Kidney (tissue), 14 donors: ENCODE results near the gene MAML2. TPM values are rescaled to one million over a fixed set of nuclear protein-coding genes. Genes with fewer than 3 reads are reported as not detected.

Experiments used
- DNase-seq, 5 donors: peaks; one replicate each; pipeline ENCODE4 v3.0.0-alpha.2; 2013 to 2020
- FAIRE-seq: peaks from 2 replicates; lab custom pipeline; 2012; peaks lifted over from hg19 to GRCh38; lab: Jason Lieb, UNC
- H3K27ac ChIP-seq, 2 donors: one replicate each; pipeline ENCODE4 v1.7.0; 2013; ENCODE audit warnings: low read depth in 2 of 2, low read length in 2 of 2, inconsistent platforms in 1 of 2
- H3K27me3 ChIP-seq: one replicate; pipeline ENCODE4 v1.7.1; 2013; ENCODE audit warnings: low read length, inconsistent platforms; ENCODE audit not compliant: control insufficient read depth, insufficient read depth
- H3K36me3 ChIP-seq, 3 donors: one replicate each; pipeline versions ENCODE4 v1.7.0 to v1.7.1; 2013; ENCODE audit warnings: low read length in 3 of 3, control low read depth in 1 of 3, inconsistent platforms in 1 of 3; ENCODE audit not compliant: insufficient read depth in 3 of 3, control insufficient read depth in 2 of 3
- H3K4me1 ChIP-seq, 3 donors: one replicate each; pipeline versions ENCODE4 v1.7.0 to v1.7.1; 2013; ENCODE audit warnings: low read length in 3 of 3, inconsistent platforms in 1 of 3, low read depth in 1 of 3; ENCODE audit not compliant: control insufficient read depth in 2 of 3, insufficient read depth in 2 of 3
- H3K4me3 ChIP-seq, 3 donors: one replicate each; pipeline versions ENCODE4 v1.7.0 to v1.8.1; 2013; ENCODE audit warnings: low read length in 3 of 3, control low read depth in 1 of 3, inconsistent platforms in 1 of 3
- H3K9ac ChIP-seq, 3 donors: one replicate each; pipeline versions ENCODE4 v1.7.0 to v1.7.1; 2013; ENCODE audit warnings: low read length in 3 of 3, control low read depth in 1 of 3, inconsistent platforms in 1 of 3
- H3K9me3 ChIP-seq, 3 donors: one replicate each; pipeline versions ENCODE4 v1.7.0 to v1.7.1; 2013; ENCODE audit warnings: low read length in 3 of 3, control low read depth in 1 of 3, inconsistent platforms in 1 of 3; ENCODE audit not compliant: control insufficient read depth in 2 of 3, insufficient read depth in 1 of 3
- CTCF ChIP-seq: IDR thresholded peaks from 3 replicates; pipeline ENCODE4 v1.5.1; 2012; ENCODE audit warnings: mild to moderate bottlenecking, moderate library complexity, borderline replicate concordance; ENCODE audit not compliant: insufficient read depth; ENCODE audit errors: extremely low read depth
- intact Hi-C: fragments of 100-400 bp; cut with DNase I; formaldehyde crosslinking; loops from one replicate; pipeline ENCODE4 v1.11.1; 2022
- polyA plus RNA-seq: library from polyadenylated mRNA; stranded (reverse); fragments of 350-450 nt; fragmentation: Illumina TruSeq; extraction: RNeasy Lipid Tissue Mini Kit (QIAGEN cat#74804); gene quantifications from one replicate; pipeline ENCODE4 v1.2.3, GENCODE V29; 2014; ENCODE audit warnings: low read depth, low replicate concordance; ENCODE audit not compliant: insufficient read depth
- total RNA-seq: library from RNA; stranded (reverse); fragmentation: NEBNext Ultra II Directional; extraction: Animal tissue kit (Norgen Biotek cat#: 25700); gene quantifications from one replicate; pipeline ENCODE4 v1.2.1, GENCODE V29; 2021
- donor health status: control.
- donor health status: control.
- donor health status: control.
- donor health status: control.
- donor health status: control.
- donor health status: DM: yes; HTN: yes; CAD: no.
- donor health status: Normal renal cell carcinoma (clear cell type).

MAML2 gene
- total and polyA plus RNA-seq, 2 donors from 2014 or later: 4.9 to 32.3 TPM

- Histone ChIP-seq H3K27me3 (no peaks in the 10 kb centered on the region), H3K9me3 (no peaks in the 10 kb centered on the region), H3K4me1 (peaks cover 3 to 41% (median 26%) of the 10 kb centered on the region in 3 donors), H3K9ac (no peak overlapping the region), H3K4me3 (no peak overlapping the region), H3K27ac (no peak overlapping the region), H3K36me3 (no peaks in the 10 kb centered on the region)
- peak in 3 of 5 donors; percentile 43 to 79 (median 68) for DNase-seq
- TF ChIP-seq CTCF: no peak
- intact Hi-C loops: no loop called here
- FAIRE-seq: no peak
Measured at GRCh38 chr11:96218006-96218405, 125.0 kb downstream of the MAML2 start.

- no peaks in the 10 kb centered on the region for H3K36me3 ChIP-seq
- H3K9me3 ChIP-seq: no peaks in the 10 kb centered on the region
- H3K27me3 ChIP-seq: no peaks in the 10 kb centered on the region
- H3K4me3 ChIP-seq: no peak overlapping the region
- no peak overlapping the region for H3K9ac ChIP-seq
- no peak for TF ChIP-seq CTCF
- intact Hi-C loops: no loop called here
- H3K4me1 ChIP-seq: peaks cover 9 to 38% (median 28%) of the 10 kb centered on the region in 3 donors
- DNase-seq (no peak), FAIRE-seq (no peak)
- no peak overlapping the region for H3K27ac ChIP-seq
Measured at GRCh38 chr11:96217206-96217605, 125.8 kb downstream of the MAML2 start.

GRCh38 chr11:96215826-96216225 lies 127.2 kb downstream of the MAML2 start:
- no peaks in the 10 kb centered on the region for H3K36me3 ChIP-seq
- peaks cover 8 to 32% (median 25%) of the 10 kb centered on the region in 3 donors for H3K4me1 ChIP-seq
- no peak for TF ChIP-seq CTCF
- H3K9me3 ChIP-seq: no peaks in the 10 kb centered on the region
- intact Hi-C loops: no loop called here
- no peak overlapping the region for H3K9ac ChIP-seq
- peak overlapping the region; percentile 55 to 82 for H3K27ac ChIP-seq
- DNase-seq (no peak), FAIRE-seq (no peak)
- H3K4me3 ChIP-seq: no peak overlapping the region
- no peaks in the 10 kb centered on the region for H3K27me3 ChIP-seq

- Histone ChIP-seq H3K27ac (peak overlapping the region; percentile 55 to 82), H3K9me3 (no peaks in the 10 kb centered on the region), H3K4me3 (no peak overlapping the region), H3K36me3 (no peaks in the 10 kb centered on the region), H3K27me3 (no peaks in the 10 kb centered on the region), H3K4me1 (peaks cover 8 to 32% (median 25%) of the 10 kb centered on the region in 3 donors), H3K9ac (no peak overlapping the region)
- intact Hi-C loops: no loop called here
- TF ChIP-seq CTCF: no peak
- no peak for FAIRE-seq
- peak; percentile 50 to 82 (median 75) for DNase-seq
Measured at GRCh38 chr11:96215110-96215782, 127.7 kb downstream of the MAML2 start.
